Upper lobe of right lung (tissue), 1 donor: ENCODE measurements around the gene MSANTD1. TPM values are rescaled to one million over a fixed set of nuclear protein-coding genes. Genes with fewer than 3 reads are reported as not detected.

Experiments used
- ATAC-seq: fragments of 200-7000 bp; cut with Tn5 transposase; one replicate; pipeline ENCODE4 v1.9.1; 2020; ENCODE audit warnings: mild to moderate bottlenecking, moderate library complexity
- DNase-seq: peaks from one replicate; pipeline ENCODE4 v3.0.0-alpha.2; 2020
- H3K27ac ChIP-seq: fragments of 200-600 bp; one replicate; pipeline ENCODE4 v1.8.0; 2022
- H3K27me3 ChIP-seq: fragments of 200-600 bp; one replicate; pipeline ENCODE4 v1.8.0; 2022; ENCODE audit warnings: mild to moderate bottlenecking
- H3K36me3 ChIP-seq: fragments of 200-600 bp; one replicate; pipeline ENCODE4 v1.8.0; 2022
- H3K4me1 ChIP-seq: fragments of 200-600 bp; one replicate; pipeline ENCODE4 v1.8.0; 2022
- H3K4me3 ChIP-seq: fragments of 200-600 bp; one replicate; pipeline ENCODE4 v1.8.0; 2022; ENCODE audit warnings: mild to moderate bottlenecking
- H3K9me3 ChIP-seq: fragments of 200-600 bp; one replicate; pipeline ENCODE4 v1.8.0; 2022
- intact Hi-C: fragments of 100-400 bp; cut with DNase I; formaldehyde crosslinking; loops from one replicate; pipeline ENCODE4 v1.11.0; 2022
- long read RNA-seq: library from polyadenylated mRNA; unstranded; transcript quantifications from one replicate; pipeline ENCODE4 v2.0.0, GENCODE V29; 2021
- total RNA-seq: library from RNA; stranded (reverse); fragmentation: NEBNext Ultra II Directional; extraction: Animal tissue kit (Norgen Biotek cat#: 25700); gene quantifications from one replicate; pipeline ENCODE4 v1.2.1, GENCODE V29; 2021
- TF ChIP-seq, protein P1 (sequence below): fragments of 200-600 bp; IDR thresholded peaks from one replicate; pipeline ENCODE4 v1.8.0; 2022; ENCODE audit warnings: antibody characterized with exemption
- donor health status: DM: no; HTN: yes; CAD: no; lungs with severe emphysema.

Gene MSANTD1
- 1.0 TPM for total RNA-seq
- long read RNA-seq, partial matches to known transcripts = 0 of 1 reads
- long read RNA-seq, other reads (novel, unspliced or antisense) = 1 of 1 reads

DNA sequence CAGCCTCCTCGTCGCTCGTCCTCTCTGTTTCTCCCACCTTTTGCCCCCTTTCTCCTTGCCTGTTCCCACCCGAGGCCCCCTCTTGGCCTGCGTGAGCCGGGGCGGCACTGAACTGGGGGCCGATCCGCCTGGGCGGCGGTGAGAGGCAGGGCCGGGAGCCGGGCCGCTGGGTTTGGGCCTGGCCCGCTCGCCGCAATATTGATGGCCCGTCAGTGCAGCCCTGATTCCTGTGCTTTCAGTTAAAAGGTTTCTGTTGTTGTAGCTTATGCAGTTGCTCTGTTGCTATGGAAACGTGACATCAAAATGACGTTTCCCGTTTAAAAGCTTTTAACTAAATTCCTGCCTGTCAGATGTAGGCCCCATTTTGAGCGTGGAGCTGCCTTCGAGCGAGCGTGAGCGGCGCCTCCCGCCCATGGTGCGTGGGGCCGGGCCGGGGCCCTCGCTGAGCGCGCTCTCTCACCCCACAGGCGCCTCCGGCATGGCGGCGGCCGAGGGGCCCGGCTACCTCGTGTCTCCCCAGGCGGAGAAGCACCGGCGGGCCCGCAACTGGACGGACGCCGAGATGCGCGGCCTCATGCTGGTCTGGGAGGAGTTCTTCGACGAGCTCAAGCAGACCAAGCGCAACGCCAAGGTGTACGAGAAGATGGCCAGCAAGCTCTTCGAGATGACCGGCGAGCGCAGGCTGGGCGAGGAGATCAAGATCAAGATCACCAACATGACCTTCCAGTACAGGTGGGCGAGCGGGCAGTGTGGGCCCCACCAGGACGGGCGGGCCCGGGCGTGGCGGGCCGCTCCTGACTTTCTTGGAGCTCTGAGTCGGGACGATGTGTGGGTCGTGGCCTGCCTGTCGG lies at the start of gene MSANTD1:
TSS of gene MSANTD1 (plus strand) at position 349 of the 851 bp plus-strand sequence. CDS start at position 413, 64 bp downstream.
- Histone ChIP-seq H3K27me3 (no peaks in the 10 kb centered on the region), H3K27ac (no peak within 1 kb of the TSS), H3K4me1 (no peaks in the 10 kb centered on the region), H3K36me3 (no peaks in the 10 kb centered on the region), H3K4me3 (no peak within 1 kb of the TSS), H3K9me3 (no peaks in the 10 kb centered on the region)
- TF ChIP-seq, protein P1, sequence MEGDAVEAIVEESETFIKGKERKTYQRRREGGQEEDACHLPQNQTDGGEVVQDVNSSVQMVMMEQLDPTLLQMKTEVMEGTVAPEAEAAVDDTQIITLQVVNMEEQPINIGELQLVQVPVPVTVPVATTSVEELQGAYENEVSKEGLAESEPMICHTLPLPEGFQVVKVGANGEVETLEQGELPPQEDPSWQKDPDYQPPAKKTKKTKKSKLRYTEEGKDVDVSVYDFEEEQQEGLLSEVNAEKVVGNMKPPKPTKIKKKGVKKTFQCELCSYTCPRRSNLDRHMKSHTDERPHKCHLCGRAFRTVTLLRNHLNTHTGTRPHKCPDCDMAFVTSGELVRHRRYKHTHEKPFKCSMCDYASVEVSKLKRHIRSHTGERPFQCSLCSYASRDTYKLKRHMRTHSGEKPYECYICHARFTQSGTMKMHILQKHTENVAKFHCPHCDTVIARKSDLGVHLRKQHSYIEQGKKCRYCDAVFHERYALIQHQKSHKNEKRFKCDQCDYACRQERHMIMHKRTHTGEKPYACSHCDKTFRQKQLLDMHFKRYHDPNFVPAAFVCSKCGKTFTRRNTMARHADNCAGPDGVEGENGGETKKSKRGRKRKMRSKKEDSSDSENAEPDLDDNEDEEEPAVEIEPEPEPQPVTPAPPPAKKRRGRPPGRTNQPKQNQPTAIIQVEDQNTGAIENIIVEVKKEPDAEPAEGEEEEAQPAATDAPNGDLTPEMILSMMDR = no peak
- no peak for DNase-seq
- ATAC-seq = no peak
- intact Hi-C loops = no loop called here

- TF ChIP-seq, protein P1 = no peak
- ATAC-seq = no peak
- intact Hi-C loops = loop anchor here (10.0 kb wide), 1 partner anchor 235 kb away; no protein-coding TSS in a partner anchor
- peak overlapping the region; percentile 42 for H3K27ac ChIP-seq
- H3K4me1 ChIP-seq = peaks cover 37% of the 10 kb centered on the region
- DNase-seq = no peak
- H3K27me3 ChIP-seq = no peaks in the 10 kb centered on the region
- H3K4me3 ChIP-seq = no peak overlapping the region
- H3K9me3 ChIP-seq = no peaks in the 10 kb centered on the region
- H3K36me3 ChIP-seq = peaks cover 39% of the 10 kb centered on the region
Observed at GRCh38 chr4:3199653-3200422, 49.1 kb upstream of the MSANTD1 start.

GRCh38 chr4:3200423-3201090 lies 48.4 kb upstream of the MSANTD1 start:
- Histone ChIP-seq H3K36me3 (peaks cover 32% of the 10 kb centered on the region), H3K27ac (peak overlapping the region; percentile 42), H3K4me3 (no peak overlapping the region), H3K27me3 (no peaks in the 10 kb centered on the region), H3K9me3 (no peaks in the 10 kb centered on the region), H3K4me1 (peaks cover 41% of the 10 kb centered on the region)
- DNase-seq (no peak), ATAC-seq (no peak)
- TF ChIP-seq, protein P1 = no peak
- intact Hi-C loops = no loop called here

DNA sequence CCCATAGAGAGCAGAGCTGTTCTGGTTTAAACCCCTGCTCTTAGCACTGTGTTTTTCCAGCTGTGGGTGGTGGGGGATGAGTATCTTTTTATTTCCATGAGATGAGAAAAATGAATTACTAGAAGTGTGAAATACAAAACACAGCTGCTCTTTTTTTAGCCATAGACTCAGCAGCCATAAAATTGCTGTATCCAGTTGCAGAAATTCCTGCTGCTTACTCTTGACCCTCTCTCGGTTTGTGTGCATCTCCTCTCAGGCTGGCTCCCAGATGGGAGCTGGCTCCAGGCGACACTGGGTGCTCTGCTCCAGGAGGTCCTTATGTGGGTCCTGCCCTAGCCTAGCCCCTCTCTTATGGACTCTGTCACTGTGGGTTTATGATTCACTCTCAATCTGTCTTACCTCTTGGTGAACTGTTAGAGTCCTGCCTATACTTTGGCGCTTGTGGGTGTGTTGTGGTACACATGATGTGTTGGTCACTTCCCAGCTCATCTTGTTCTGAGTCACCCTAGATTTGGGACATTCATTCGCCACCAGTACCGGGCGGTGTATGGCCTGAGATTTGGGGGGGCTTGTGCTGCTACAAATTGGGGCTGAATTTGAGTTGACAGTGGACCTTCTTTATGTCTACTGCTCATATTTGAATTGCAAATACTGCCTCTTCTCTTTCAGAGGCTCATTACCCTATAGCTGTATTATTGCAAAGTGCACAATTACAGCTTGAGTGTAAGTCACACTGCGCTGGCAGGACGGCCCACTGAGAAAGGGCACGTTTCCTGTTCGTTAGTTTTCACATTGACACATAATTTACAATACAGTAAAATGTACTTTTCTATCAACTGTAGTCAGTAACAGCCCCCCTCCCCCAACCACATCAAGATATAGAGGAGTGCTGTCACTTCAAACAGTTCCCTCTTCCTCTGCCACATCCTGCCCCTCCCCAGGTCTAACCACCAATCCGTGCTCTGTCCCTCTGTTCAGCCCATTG lies 46.9 kb upstream of the MSANTD1 start:
- peaks cover 27% of the 10 kb centered on the region for H3K36me3 ChIP-seq
- H3K4me3 ChIP-seq = no peak overlapping the region
- no peaks in the 10 kb centered on the region for H3K9me3 ChIP-seq
- no peaks in the 10 kb centered on the region for H3K27me3 ChIP-seq
- peak overlapping the region; percentile 74 for H3K27ac ChIP-seq
- ATAC-seq (peak; percentile 71), DNase-seq (no peak)
- TF ChIP-seq, protein P1 = no peak
- H3K4me1 ChIP-seq = peaks cover 41% of the 10 kb centered on the region
- intact Hi-C loops = no loop called here
